Measurements from ENCODE around the gene OR52E1.

- TF ChIP-seq EZH2 (IDR thresholded peaks at IDR 0.05; ENCODE audit: low read length, missing control alignments) (no peak), CTCF (conservative IDR thresholded peaks at IDR 0.05 in 1 of 2, IDR thresholded peaks at IDR 0.05 in 1 of 2; ENCODE audit: low read depth in 1 of 2, low read length in 2 of 2) (no peak)
These were observed 26.0 kb upstream of the OR52E1 start for GRCh38 chr11:5043380-5043779.
